D721Med (cell line): Measurements from ENCODE around the gene SYT14.
A peak's percentile ranks its signal among the peaks of the same experiment; 100 is the strongest.

Source experiments
- DNase-seq: peaks from one replicate; pipeline ENCODE4 v3.0.0; 2011; ENCODE audit warnings: low spot score; ENCODE audit not compliant: insufficient read length
- FAIRE-seq: peaks from 2 replicates; lab custom pipeline; 2011; peaks lifted over from hg19 to GRCh38; lab: Jason Lieb, UNC
- CTCF ChIP-seq: IDR thresholded peaks from 2 replicates; pipeline ENCODE4 v1.5.1; 2012; ENCODE audit warnings: mild to moderate bottlenecking, control low read depth; ENCODE audit not compliant: insufficient read depth; ENCODE audit errors: missing control alignments

SYT14 gene

GRCh38 chr1:210061992-210062391 is 124.0 kb downstream of the SYT14 start:
- no peak for TF ChIP-seq CTCF
- DNase-seq: no peak
- peak; percentile 94 for FAIRE-seq

GRCh38 chr1:210070531-210070930 is 132.5 kb downstream of the SYT14 start:
- TF ChIP-seq CTCF: no peak
- DNase-seq: no peak
- FAIRE-seq: peak; percentile 66

- no peak for TF ChIP-seq CTCF
- FAIRE-seq: no peak
- no peak for DNase-seq
Observed at GRCh38 chr1:210072129-210072528, 134.1 kb downstream of the SYT14 start.

GRCh38 chr1:210072896-210073504 is 135.0 kb downstream of the SYT14 start:
- DNase-seq (no peak), FAIRE-seq (peak; percentile 90)
- no peak for TF ChIP-seq CTCF

- no peak for TF ChIP-seq CTCF
- DNase-seq (no peak), FAIRE-seq (no peak)
Observed at GRCh38 chr1:210074904-210075303, 136.9 kb downstream of the SYT14 start.

GRCh38 chr1:210076620-210077019 is 138.6 kb downstream of the SYT14 start:
- no peak for TF ChIP-seq CTCF
- DNase-seq: no peak
- no peak for FAIRE-seq

GRCh38 chr1:210081494-210081893 is 143.5 kb downstream of the SYT14 start:
- FAIRE-seq: peak; percentile 78
- DNase-seq: no peak
- TF ChIP-seq CTCF: no peak
